SK-N-SH (cell line): ENCODE results near the gene RTN4RL1. TPM values are rescaled to one million over a fixed set of nuclear protein-coding genes. Genes with fewer than 3 reads are reported as not detected.

Experiments used
- CTCF ChIA-PET: fragments of 300-600, 350-600 bp; formaldehyde crosslinking; extraction: SDS; loops from one replicate; lab custom pipeline; 2021; lab: Yijun Ruan, JAX
- POLR2A ChIA-PET: fragments of 350-600 bp; sonication (Branson Sonifier 250); formaldehyde crosslinking; extraction: SDS; loops from one replicate; lab custom pipeline; 2020; ENCODE audit warnings: antibody characterized with exemption, inconsistent platforms; lab: Yijun Ruan, JAX
- DNase-seq: peaks from one replicate; pipeline ENCODE4 v3.0.0; 2012
- H2AFZ ChIP-seq: fragments of 200-600 bp; sonication (generic); 2 replicates; pipeline ENCODE4 v1.8.1; 2016; ENCODE audit warnings: antibody characterized with exemption, mild to moderate bottlenecking, low read depth
- H3F3A ChIP-seq: fragments of 200-600 bp; sonication (generic); replicated peaks from 2 replicates; pipeline ENCODE3; 2016; ENCODE audit warnings: antibody characterized with exemption, mild to moderate bottlenecking; ENCODE audit not compliant: insufficient read depth
- H3K27ac ChIP-seq, 2 experiments: fragments of 200-500 bp in 1 of 2; fragments of 200-600 bp in 1 of 2; sonication (Bioruptor generic) in 1 of 2; sonication (generic), shearing (Covaris generic) in 1 of 2; 2 replicates each; pipeline versions ENCODE4 v1.5.1 to v1.6.1; 2014 to 2016; ENCODE audit warnings: low read depth in 2 of 2, inconsistent platforms in 1 of 2, low read length in 1 of 2, mild to moderate bottlenecking in 1 of 2, mixed read lengths in 1 of 2
- H3K27me3 ChIP-seq: fragments of 200-600 bp; sonication (generic), shearing (Covaris generic); 2 replicates; pipeline ENCODE4 v1.6.1; 2016; ENCODE audit warnings: mixed run types; ENCODE audit not compliant: insufficient read depth
- H3K36me3 ChIP-seq, 2 experiments: fragments of 200-500 bp in 1 of 2; fragments of 200-600 bp in 1 of 2; sonication (Bioruptor generic) in 1 of 2; sonication (generic) in 1 of 2; replicated peaks in 1 of 2; 2 replicates each; pipeline versions ENCODE3 to v1.5.1; 2014 to 2016; ENCODE audit warnings: low read length in 1 of 2, mild to moderate bottlenecking in 1 of 2; ENCODE audit not compliant: insufficient read depth in 2 of 2, control insufficient read depth in 1 of 2
- H3K4me1 ChIP-seq, 2 experiments: fragments of 200-500 bp in 1 of 2; fragments of 200-600 bp in 1 of 2; sonication (Bioruptor generic) in 1 of 2; sonication (generic), shearing (Covaris generic) in 1 of 2; 2 replicates each; pipeline versions ENCODE4 v1.5.1 to v1.6.1; 2014 to 2016; ENCODE audit warnings: low read depth in 1 of 2, low read length in 1 of 2, mixed run types in 1 of 2; ENCODE audit not compliant: insufficient read depth in 2 of 2, control insufficient read depth in 1 of 2
- H3K4me2 ChIP-seq: fragments of 200-600 bp; sonication (generic), shearing (Covaris generic); 2 replicates; pipeline ENCODE4 v1.6.1; 2017; ENCODE audit warnings: mixed run types
- H3K4me3 ChIP-seq, 2 experiments: fragments of 200-500 bp in 1 of 2; fragments of 200-600 bp in 1 of 2; sonication (Bioruptor generic) in 1 of 2; sonication (generic), shearing (Covaris generic) in 1 of 2; 2 replicates each; pipeline versions ENCODE4 v1.5.1 to v1.8.1; 2014 to 2016; ENCODE audit warnings: low read depth in 2 of 2, inconsistent platforms in 1 of 2, low read length in 1 of 2, mild to moderate bottlenecking in 1 of 2, mixed read lengths in 1 of 2, moderate library complexity in 1 of 2
- H3K79me2 ChIP-seq: fragments of 200-600 bp; sonication (generic); 2 replicates; pipeline ENCODE4 v1.8.1; 2017; ENCODE audit warnings: mild to moderate bottlenecking; ENCODE audit not compliant: insufficient read depth
- H3K9ac ChIP-seq: fragments of 200-600 bp; sonication (generic); 2 replicates; pipeline ENCODE4 v1.6.1; 2017; ENCODE audit warnings: mixed run types
- H3K9me2 ChIP-seq: fragments of 200-600 bp; sonication (generic); 2 replicates; pipeline ENCODE4 v1.6.1; 2017; ENCODE audit warnings: mixed run types
- H3K9me3 ChIP-seq: fragments of 200-600 bp; sonication (generic); 2 replicates; pipeline ENCODE4 v1.6.1; 2017; ENCODE audit warnings: mixed run types, mild to moderate bottlenecking, moderate library complexity
- H4K20me1 ChIP-seq: fragments of 200-600 bp; sonication (generic); 2 replicates; pipeline ENCODE4 v1.6.1; 2017; ENCODE audit warnings: mild to moderate bottlenecking, mixed run types; ENCODE audit not compliant: insufficient read depth
- FOSL2 ChIP-seq: IDR thresholded peaks from 2 replicates; pipeline ENCODE4 v1.4.0; 2012; ENCODE audit warnings: low read depth, mild to moderate bottlenecking, moderate library complexity, borderline replicate concordance
- GABPA ChIP-seq: IDR thresholded peaks from 2 replicates; pipeline ENCODE4 v1.4.0; 2012; ENCODE audit warnings: low read depth, mild to moderate bottlenecking
- GATA2 ChIP-seq: sonication (generic); formaldehyde crosslinking; IDR thresholded peaks from 2 replicates; pipeline ENCODE4 v1.5.0; 2020; ENCODE audit warnings: mild to moderate bottlenecking, missing genetic modification reagents
- MEF2A ChIP-seq: IDR thresholded peaks from 2 replicates; pipeline ENCODE4 v1.4.0; 2012; ENCODE audit warnings: low read depth, borderline replicate concordance
- MXI1 ChIP-seq: IDR thresholded peaks from 2 replicates; pipeline ENCODE4 v1.6.1; 2012; ENCODE audit warnings: mild to moderate bottlenecking, low read depth, low read length, improper control_type of control experiment
- NFIC ChIP-seq: IDR thresholded peaks from 2 replicates; pipeline ENCODE4 v1.4.0; 2012; ENCODE audit warnings: borderline replicate concordance
- RCOR1 ChIP-seq: fragments of 150-350 bp; IDR thresholded peaks from 2 replicates; pipeline ENCODE4 v1.6.1; 2017; ENCODE audit warnings: antibody characterized with exemption, low read length
- RFX5 ChIP-seq: IDR thresholded peaks from 2 replicates; pipeline ENCODE4 v1.6.1; 2012; ENCODE audit warnings: mild to moderate bottlenecking, improper control_type of control experiment, low read length
- SIN3A ChIP-seq: IDR thresholded peaks from 2 replicates; pipeline ENCODE4 v1.6.1; 2012; ENCODE audit warnings: low read depth, mild to moderate bottlenecking, low read length, moderate library complexity, borderline replicate concordance
- SMC3 ChIP-seq: IDR thresholded peaks from 2 replicates; pipeline ENCODE4 v1.6.1; 2012; ENCODE audit warnings: low read depth, low read length, improper control_type of control experiment
- TAF1 ChIP-seq: IDR thresholded peaks from 2 replicates; pipeline ENCODE4 v1.6.1; 2012; ENCODE audit warnings: low read depth, mild to moderate bottlenecking, low read length, moderate library complexity, borderline replicate concordance
- TEAD4 ChIP-seq: IDR thresholded peaks from 2 replicates; pipeline ENCODE4 v1.4.0; 2012; ENCODE audit warnings: mild to moderate bottlenecking, borderline replicate concordance; ENCODE audit not compliant: insufficient read depth
- YY1 ChIP-seq: IDR thresholded peaks from 2 replicates; pipeline ENCODE4 v1.4.0; 2012; ENCODE audit warnings: low read depth, mild to moderate bottlenecking
- WGBS: methylation state at CpG from one replicate; pipeline ENCODE4 v1.1.6; 2017; ENCODE audit warnings: low lambda C conversion rate; 5-methylcytosine and 5-hydroxymethylcytosine counted together
- polyA plus RNA-seq, 3 experiments: library from polyadenylated mRNA; depleted of rRNA; stranded (reverse); fragments of >200 nt; gene quantifications; 2 replicates each; pipeline ENCODE4 v1.2.3, GENCODE V29; 2012
- TF ChIP-seq, protein P1 (sequence below): fragments of 150-350 bp; IDR thresholded peaks from 2 replicates; pipeline ENCODE4 v1.6.1; 2016; ENCODE audit warnings: mild to moderate bottlenecking, low read depth, low read length
- TF ChIP-seq, protein P2 (sequence below): IDR thresholded peaks from 2 replicates; pipeline ENCODE4 v1.6.1; 2012; ENCODE audit warnings: mild to moderate bottlenecking, low read depth, low read length, moderate library complexity
- TF ChIP-seq, protein P3 (sequence below): IDR thresholded peaks from 2 replicates; pipeline ENCODE4 v1.4.0; 2012; ENCODE audit warnings: low read depth, borderline replicate concordance
- TF ChIP-seq, protein P4 (sequence below): fragments of 200-600 bp; sonication (generic); IDR thresholded peaks from 2 replicates; pipeline ENCODE4 v1.6.1; 2017; ENCODE audit warnings: antibody characterized with exemption, mild to moderate bottlenecking, moderate library complexity
- TF ChIP-seq, protein P5 (sequence below): IDR thresholded peaks from 2 replicates; pipeline ENCODE4; 2012

RTN4RL1 gene
- polyA plus RNA-seq, 1 of the 3 experiments (the other 2 are of a cell fraction), result 0.07 TPM

DNA sequence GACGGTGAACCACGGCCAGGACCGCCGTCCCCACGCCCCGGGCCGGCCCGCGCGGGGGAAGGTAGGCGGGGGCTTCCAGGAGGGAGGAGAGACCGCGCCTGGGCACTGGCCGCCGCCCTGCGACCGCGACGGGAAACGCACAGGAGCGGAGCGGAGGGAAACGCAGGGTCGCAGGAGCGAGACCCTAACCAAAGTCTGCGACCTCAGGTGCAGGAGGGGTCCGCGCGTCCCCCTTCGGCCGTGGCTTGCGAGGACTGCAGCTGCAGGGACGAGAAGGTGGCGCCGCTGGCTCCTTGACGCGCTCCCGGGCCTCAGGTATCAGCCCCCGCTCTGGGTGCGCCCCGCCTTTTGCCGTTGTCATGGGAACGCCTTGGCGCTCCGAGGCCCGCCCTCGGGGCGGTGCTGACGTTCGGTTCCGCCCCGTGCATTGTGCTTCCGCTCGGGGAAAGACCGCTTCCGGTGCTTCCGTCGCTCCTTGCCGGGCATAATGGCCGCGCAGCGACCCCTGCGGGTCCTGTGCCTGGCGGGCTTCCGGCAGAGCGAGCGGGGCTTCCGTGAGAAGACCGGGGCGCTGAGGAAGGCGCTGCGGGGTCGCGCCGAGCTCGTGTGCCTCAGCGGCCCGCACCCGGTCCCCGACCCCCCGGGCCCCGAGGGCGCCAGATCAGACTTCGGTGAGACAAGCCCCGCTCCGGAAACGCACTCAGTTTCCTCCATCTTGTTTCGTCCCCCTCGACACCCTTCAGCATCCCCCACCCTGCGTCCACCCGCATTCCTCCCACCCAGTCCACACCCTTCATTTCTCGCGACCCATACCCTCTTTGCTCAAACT is 16.6 kb upstream of the RTN4RL1 start, which contains the start of gene OVCA2 (continued):
- TF ChIP-seq YY1 (peak; percentile 95), SMC3 (peak; percentile 29; the same call in 1 of the 2 replicates)

DNA sequence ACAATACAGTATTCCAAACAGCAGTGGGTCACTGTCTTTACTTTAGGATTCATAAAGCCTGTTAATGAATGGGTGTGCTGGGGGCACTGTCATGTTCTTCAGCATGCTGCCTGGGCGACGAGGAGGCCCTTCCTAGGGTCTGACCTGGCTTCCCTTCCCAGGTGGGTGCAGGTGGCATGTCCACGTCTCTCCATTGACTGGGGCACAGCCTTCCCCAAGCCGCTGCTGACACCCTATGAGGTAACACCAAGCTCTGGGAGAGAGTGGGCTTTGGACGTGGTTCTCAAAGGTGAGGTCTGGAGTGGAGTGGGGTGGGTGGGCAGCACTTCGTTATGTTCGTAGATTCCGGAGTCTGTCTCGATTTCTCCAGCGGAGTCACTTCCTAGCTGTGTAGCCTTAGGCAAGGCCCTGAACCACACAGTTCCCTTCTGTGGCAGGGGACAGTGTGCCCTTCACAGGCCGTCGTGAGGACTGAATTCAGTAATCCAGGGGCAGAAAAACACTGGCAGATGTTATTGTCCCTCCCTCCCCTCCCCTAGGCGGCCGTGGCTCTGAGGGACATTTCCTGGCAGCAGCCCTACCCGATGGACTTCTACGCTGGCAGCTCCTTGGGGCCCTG is 15.9 kb upstream of the RTN4RL1 start:
- CTCF ChIA-PET, result interaction anchor here (0.6 to 2.8 kb wide), 14 partner anchors 10 to 204 kb away, joined by 3 to 20 read pairs (median 4); partner anchors contain the start of genes DPH1, HIC1 and RTN4RL1
- Histone ChIP-seq H4K20me1 (no peaks in the 10 kb centered on the region), H2AFZ (peak overlapping the region; percentile 63; the same call in 1 of the 2 replicates), H3K9me3 (no peaks in the 10 kb centered on the region), H3K9ac (peak overlapping the region; percentile 86), H3F3A (peaks cover 12% of the 10 kb centered on the region), H3K4me1 (peaks cover 20 to 21% of the 10 kb centered on the region in 2 experiments; a peak in 3 of 4 replicates), H3K27me3 (no peaks in the 10 kb centered on the region), H3K9me2 (no peaks in the 10 kb centered on the region), H3K4me3 (peak overlapping the region; percentile 71 to 81), H3K36me3 (peaks cover 9 to 24% of the 10 kb centered on the region in 2 experiments), H3K79me2 (peaks cover 31% of the 10 kb centered on the region), H3K27ac (peak overlapping the region; percentile 79 to 92; a peak in 3 of 4 replicates), H3K4me2 (peak overlapping the region; percentile 99)
- DNase-seq, result no peak
- POLR2A ChIA-PET, result interaction anchor here (1.0 to 1.3 kb wide), 5 partner anchors 9 to 204 kb away, joined by 3 to 4 read pairs (median 3); partner anchors contain the start of gene DPH1
- 38% methylated on average over 13 of the region's 16 CpGs for WGBS
- TF ChIP-seq NFIC (no peak), MXI1 (no peak), GATA2 (CRISPR knock-in tag) (no peak), TEAD4 (no peak), FOSL2 (no peak), GABPA (no peak), SIN3A (no peak), MEF2A (no peak), RCOR1 (no peak), RFX5 (no peak), TAF1 (no peak)
- TF ChIP-seq, protein P1, sequence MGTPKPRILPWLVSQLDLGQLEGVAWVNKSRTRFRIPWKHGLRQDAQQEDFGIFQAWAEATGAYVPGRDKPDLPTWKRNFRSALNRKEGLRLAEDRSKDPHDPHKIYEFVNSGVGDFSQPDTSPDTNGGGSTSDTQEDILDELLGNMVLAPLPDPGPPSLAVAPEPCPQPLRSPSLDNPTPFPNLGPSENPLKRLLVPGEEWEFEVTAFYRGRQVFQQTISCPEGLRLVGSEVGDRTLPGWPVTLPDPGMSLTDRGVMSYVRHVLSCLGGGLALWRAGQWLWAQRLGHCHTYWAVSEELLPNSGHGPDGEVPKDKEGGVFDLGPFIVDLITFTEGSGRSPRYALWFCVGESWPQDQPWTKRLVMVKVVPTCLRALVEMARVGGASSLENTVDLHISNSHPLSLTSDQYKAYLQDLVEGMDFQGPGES, result no peak
- TF ChIP-seq, protein P2, sequence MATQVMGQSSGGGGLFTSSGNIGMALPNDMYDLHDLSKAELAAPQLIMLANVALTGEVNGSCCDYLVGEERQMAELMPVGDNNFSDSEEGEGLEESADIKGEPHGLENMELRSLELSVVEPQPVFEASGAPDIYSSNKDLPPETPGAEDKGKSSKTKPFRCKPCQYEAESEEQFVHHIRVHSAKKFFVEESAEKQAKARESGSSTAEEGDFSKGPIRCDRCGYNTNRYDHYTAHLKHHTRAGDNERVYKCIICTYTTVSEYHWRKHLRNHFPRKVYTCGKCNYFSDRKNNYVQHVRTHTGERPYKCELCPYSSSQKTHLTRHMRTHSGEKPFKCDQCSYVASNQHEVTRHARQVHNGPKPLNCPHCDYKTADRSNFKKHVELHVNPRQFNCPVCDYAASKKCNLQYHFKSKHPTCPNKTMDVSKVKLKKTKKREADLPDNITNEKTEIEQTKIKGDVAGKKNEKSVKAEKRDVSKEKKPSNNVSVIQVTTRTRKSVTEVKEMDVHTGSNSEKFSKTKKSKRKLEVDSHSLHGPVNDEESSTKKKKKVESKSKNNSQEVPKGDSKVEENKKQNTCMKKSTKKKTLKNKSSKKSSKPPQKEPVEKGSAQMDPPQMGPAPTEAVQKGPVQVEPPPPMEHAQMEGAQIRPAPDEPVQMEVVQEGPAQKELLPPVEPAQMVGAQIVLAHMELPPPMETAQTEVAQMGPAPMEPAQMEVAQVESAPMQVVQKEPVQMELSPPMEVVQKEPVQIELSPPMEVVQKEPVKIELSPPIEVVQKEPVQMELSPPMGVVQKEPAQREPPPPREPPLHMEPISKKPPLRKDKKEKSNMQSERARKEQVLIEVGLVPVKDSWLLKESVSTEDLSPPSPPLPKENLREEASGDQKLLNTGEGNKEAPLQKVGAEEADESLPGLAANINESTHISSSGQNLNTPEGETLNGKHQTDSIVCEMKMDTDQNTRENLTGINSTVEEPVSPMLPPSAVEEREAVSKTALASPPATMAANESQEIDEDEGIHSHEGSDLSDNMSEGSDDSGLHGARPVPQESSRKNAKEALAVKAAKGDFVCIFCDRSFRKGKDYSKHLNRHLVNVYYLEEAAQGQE, result no peak
- TF ChIP-seq, protein P3, sequence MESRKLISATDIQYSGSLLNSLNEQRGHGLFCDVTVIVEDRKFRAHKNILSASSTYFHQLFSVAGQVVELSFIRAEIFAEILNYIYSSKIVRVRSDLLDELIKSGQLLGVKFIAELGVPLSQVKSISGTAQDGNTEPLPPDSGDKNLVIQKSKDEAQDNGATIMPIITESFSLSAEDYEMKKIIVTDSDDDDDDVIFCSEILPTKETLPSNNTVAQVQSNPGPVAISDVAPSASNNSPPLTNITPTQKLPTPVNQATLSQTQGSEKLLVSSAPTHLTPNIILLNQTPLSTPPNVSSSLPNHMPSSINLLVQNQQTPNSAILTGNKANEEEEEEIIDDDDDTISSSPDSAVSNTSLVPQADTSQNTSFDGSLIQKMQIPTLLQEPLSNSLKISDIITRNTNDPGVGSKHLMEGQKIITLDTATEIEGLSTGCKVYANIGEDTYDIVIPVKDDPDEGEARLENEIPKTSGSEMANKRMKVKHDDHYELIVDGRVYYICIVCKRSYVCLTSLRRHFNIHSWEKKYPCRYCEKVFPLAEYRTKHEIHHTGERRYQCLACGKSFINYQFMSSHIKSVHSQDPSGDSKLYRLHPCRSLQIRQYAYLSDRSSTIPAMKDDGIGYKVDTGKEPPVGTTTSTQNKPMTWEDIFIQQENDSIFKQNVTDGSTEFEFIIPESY, result no peak
- TF ChIP-seq, protein P4, sequence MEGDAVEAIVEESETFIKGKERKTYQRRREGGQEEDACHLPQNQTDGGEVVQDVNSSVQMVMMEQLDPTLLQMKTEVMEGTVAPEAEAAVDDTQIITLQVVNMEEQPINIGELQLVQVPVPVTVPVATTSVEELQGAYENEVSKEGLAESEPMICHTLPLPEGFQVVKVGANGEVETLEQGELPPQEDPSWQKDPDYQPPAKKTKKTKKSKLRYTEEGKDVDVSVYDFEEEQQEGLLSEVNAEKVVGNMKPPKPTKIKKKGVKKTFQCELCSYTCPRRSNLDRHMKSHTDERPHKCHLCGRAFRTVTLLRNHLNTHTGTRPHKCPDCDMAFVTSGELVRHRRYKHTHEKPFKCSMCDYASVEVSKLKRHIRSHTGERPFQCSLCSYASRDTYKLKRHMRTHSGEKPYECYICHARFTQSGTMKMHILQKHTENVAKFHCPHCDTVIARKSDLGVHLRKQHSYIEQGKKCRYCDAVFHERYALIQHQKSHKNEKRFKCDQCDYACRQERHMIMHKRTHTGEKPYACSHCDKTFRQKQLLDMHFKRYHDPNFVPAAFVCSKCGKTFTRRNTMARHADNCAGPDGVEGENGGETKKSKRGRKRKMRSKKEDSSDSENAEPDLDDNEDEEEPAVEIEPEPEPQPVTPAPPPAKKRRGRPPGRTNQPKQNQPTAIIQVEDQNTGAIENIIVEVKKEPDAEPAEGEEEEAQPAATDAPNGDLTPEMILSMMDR, result no peak
- TF ChIP-seq, protein P5, sequence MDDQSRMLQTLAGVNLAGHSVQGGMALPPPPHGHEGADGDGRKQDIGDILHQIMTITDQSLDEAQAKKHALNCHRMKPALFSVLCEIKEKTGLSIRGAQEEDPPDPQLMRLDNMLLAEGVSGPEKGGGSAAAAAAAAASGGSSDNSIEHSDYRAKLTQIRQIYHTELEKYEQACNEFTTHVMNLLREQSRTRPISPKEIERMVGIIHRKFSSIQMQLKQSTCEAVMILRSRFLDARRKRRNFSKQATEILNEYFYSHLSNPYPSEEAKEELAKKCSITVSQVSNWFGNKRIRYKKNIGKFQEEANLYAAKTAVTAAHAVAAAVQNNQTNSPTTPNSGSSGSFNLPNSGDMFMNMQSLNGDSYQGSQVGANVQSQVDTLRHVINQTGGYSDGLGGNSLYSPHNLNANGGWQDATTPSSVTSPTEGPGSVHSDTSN, result no peak
